Skeletal muscle cell (primary cell): Measurements from ENCODE around the gene ARL6IP5.

Experiments used
- DNase-seq: peaks from one replicate; pipeline ENCODE4 v3.0.0-alpha.2; 2010; ENCODE audit warnings: low read depth
- H3K4me3 ChIP-seq: 2 replicates; pipeline ENCODE4 v1.5.1; 2011; ENCODE audit warnings: low read depth, mild to moderate bottlenecking, control low read depth, low read length, moderate library complexity

ARL6IP5 gene, protein sequence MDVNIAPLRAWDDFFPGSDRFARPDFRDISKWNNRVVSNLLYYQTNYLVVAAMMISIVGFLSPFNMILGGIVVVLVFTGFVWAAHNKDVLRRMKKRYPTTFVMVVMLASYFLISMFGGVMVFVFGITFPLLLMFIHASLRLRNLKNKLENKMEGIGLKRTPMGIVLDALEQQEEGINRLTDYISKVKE

DNA sequence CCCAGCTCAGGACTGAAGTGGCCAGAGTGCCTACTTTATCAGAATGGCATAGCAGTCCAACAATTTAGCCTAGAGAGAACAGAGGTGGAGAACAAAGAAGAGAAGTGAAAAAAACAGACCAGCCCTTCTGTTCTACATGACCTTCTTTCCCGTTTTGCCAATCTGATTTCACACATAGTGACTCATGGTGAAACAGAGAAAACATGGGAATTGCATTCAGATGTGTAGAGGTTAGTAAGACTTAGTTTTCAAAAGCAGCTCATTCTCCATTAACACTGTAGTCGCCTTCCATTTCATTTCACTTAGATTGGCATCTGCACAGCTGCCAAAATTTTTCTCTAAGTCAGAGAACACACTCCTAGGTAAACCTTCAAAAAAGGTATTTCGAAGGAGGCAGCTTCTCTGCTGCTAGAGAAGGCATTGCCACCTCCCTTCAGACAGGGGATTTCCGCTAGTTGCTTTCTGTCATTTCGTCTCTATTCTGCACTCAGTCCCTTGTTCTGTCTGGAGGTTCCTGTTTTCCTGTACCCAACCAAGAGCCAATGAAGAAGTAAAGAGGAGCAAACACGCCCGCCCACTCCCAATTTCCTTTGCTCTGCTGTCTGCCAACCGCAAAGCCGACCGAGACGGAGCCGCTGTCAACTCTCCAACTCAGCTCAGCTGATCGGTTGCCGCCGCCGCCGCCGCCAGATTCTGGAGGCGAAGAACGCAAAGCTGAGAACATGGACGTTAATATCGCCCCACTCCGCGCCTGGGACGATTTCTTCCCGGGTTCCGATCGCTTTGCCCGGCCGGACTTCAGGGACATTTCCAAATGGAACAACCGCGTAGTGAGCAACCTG lies at the start of gene ARL6IP5:
TSS of gene ARL6IP5 (plus strand) at position 612 of the 842 bp plus-strand sequence. CDS start at position 723, 111 bp downstream.
- peak; percentile 82 for DNase-seq
- peak within 1 kb of the TSS; percentile 84 for H3K4me3 ChIP-seq

DNA sequence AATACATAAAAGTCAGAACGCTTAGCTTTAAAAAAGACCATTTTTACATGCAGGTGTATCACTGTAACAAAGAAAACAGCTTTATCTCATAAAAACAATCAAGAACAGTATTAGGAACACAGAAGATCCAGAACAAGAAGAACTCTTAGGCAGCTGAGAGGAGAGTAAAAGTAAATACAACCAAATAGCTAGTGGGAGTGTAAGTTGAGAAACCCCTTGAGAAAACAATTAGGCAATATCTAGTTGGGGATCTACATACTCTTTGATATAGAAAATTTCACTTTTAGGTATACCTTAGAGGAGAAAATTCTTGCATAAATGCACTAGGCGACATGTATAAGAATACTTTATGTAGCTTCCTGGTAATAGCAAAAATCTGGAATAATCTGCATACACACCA lies 40.1 kb upstream of the ARL6IP5 start:
- no peak overlapping the region for H3K4me3 ChIP-seq
- no peak for DNase-seq

DNA sequence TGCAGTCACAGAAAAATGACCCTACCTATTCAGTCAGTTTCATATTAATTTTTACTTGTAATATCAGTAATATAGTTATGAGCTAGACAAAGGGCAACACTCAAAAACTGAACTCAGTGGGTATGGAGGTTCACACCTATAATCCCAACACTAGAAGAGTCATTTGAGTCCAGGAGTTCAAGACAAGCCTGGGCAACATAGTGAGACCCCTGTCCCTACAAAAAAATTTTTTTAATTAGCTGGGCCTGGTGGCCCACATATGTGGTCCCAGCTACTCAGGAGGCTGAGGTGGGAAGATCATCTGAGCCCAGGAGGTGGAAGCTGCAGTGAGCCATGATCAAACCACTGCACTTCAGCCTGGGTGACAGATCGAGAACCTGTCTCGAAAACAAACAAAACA lies 35.7 kb upstream of the ARL6IP5 start:
- no peak for DNase-seq

DNA sequence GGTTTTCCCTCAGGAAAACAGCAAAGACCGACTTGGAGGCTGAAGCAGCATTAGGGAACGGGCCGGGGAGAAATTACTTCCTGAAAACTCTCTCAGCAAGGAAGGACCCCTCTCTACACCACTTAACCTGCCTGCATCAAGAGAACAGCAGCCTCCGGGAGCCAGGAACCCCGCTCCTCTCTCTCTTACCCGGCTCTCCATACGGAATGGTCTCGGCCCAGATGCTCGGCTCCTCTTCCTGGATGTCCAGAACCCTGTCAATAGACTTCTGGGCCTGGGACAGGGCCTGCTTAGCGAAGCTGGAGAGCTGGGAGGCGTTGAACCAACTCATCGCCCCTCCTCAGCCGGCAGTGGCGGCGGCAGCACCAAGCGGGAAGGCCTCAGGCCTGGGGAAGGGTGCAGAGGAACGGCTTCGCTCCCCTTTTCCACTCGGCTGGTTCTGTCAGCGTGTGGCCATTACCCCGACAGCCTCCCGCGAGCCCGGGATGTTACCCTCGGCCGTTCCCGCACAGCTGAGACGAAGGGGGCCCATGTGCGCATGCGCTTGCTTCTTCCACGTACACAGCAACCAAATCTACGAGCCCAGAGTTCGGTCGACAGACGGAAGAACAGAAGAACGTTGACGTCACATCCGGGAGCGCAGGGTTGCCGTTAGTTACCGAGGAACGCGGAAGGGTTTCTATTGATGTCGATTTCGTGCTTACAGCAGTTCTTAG lies 32.8 kb upstream of the ARL6IP5 start, which contains the start of gene TMF1:
TSS of gene TMF1 (minus strand) at position 578 of the 716 bp plus-strand sequence. CDS start at position 331, 247 bp downstream.
- H3K4me3 ChIP-seq: peak within 1 kb of the TSS; percentile 87
- DNase-seq: peak; percentile 97

More for the DNA sequence above, 35.7 kb upstream of the ARL6IP5 start:
- no peak overlapping the region for H3K4me3 ChIP-seq

DNA sequence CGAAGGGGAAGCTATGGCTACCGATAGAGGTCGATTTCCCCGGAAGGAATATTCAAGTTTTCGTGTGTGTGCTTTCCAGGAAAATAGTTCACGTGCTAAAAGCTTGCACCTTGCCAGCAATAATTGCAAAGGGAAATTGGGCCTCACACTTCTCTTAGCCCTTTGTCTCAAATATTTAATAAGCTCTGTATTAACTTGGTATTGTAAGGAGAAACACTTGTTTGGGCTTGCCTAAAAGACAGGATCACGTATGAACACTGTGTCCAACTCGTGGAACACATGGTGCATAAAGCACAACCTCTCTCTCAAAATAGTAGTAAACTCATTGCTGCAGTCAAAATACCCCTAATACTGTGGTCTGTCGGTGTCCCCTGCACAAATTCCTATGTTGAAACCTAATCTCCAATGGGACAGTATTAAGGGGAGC lies 32.3 kb upstream of the ARL6IP5 start:
- DNase-seq: no peak
- H3K4me3 ChIP-seq: peak overlapping the region; percentile 87

DNA sequence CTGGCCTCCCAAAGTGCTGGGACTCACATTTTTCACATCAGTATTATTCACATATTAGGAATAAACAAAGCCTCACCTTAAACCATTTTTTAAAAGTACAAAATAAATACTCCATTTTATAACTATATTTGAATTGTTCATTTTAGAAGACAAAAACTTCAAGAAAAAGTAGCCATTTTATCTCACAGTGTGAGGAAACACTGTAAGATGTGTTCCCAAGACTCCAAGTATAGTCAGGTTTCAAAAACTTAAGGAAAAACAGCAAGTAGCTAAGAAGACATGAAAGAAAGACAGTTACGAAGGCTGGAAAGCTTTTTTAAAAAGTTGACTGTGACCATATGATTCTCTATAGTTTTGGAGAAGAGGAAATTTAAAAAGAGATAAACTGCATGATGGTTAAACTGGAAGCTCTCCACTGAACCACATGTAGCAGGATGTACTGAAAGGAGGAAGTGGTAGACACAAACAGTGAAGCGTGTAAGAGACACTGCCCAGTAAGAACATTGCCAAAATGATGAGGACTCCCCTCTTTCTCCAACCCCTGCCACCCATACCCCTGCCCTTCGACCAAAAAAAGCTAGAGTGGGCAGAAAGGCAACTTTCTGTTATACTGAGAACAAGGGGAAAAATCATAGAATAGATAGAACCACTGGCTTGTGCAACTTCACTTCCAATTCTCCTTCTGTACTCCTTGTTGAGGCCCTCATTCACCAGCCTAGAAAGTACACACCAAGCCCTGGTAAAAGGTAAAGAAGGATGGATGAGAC lies 26.4 kb upstream of the ARL6IP5 start:
- DNase-seq: no peak
- no peak overlapping the region for H3K4me3 ChIP-seq

DNA sequence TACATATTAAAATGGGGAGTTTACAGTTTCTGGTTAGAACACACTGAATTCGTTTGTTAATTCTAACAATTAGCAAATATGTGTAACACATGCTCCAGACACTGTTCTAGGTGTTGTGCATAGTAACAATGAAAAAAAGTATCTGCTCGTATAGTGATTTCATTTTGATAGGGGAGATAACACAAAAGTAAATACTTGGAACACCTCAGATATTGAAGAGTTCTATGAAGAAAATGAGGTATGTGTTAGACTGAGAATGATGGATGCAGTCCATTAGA lies 25.9 kb upstream of the ARL6IP5 start:
- H3K4me3 ChIP-seq: no peak overlapping the region
- no peak for DNase-seq

DNA sequence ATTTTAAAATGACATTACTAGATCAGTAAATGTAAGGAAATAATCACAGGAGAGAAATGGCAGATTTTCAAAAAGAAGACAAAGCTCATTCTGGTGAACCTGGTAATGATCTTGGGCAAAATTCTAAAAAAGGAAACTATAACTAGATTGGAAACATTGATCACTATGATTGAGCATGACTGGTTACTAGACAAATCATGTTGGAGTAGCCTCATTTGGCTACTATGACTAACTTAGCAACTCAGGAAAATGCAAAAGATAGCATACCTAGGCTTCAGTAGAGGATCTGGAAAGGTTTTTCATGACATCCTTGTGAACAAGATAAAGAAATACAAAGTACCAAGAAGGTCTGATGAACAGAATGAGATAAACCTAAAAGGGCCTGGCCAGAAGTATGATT lies 25.0 kb upstream of the ARL6IP5 start:
- H3K4me3 ChIP-seq: no peak overlapping the region
- DNase-seq: no peak

DNA sequence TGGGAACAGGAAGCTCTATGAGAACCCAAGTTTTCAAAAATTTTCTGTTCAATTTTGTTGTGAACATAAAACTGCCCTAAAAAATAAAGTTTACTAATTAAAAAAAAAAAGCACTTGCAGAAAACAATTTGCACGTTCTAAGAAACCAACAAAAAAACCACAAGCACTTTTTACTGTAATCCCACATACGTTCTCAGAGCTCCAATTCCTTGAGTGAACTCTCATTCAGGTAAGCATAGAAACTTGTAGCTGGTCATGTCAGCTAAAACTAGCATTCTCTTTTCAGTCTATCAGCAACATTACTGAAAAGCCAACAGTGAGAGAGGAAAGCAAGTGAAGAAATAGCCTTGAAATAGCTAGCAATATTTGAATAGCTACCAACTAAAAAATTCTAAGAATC lies 21.1 kb upstream of the ARL6IP5 start:
- no peak for DNase-seq
- no peak overlapping the region for H3K4me3 ChIP-seq

DNA sequence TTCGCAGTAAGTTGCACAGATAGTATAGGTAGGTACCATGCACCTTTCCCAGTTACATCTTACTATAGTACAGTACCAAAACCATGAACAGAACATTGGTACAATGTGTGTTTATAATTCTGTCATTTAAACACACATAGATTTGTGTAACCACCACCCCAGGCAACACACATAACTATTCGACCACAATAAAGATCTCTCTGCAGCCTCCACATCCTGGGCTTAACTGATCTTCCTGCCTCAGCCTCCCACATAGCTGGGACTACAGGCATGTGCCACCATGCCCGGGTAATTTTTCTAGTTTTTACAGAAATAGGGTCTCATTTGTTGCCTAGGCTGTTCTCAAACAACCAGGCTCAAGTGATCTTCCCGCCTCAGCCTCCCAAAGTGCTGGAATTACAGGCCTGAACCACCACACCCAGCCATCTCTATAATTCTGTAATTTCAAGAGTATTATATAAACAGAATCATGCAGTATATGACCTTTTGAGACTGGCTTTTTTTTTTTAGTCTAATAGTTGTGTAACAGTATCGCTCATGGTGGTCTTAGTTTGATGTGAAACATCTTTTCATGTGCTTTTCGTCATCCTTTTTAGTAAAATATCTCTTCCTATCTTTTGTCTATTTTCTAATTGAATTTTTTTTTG lies 19.3 kb upstream of the ARL6IP5 start:
- no peak overlapping the region for H3K4me3 ChIP-seq
- no peak for DNase-seq

DNA sequence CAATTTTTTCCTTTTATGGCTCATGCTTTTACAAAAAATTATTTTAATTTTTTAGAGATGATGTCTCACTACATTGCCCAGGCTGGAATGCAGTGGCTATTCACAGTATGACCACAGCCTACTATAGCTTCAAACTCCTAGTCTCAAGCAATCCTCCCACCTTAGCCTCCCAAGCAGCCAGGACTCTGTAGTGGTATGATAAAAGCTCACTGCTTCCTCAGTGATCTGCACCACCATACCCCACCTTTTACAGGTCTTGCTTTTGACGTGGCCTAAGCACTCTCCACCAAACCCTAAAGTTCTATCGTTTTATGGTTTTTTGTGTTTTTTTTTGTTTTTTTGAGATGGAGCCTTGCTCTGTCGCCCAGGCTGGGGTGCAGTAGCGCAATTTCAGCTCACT lies 18.6 kb upstream of the ARL6IP5 start:
- no peak overlapping the region for H3K4me3 ChIP-seq
- DNase-seq: no peak

DNA sequence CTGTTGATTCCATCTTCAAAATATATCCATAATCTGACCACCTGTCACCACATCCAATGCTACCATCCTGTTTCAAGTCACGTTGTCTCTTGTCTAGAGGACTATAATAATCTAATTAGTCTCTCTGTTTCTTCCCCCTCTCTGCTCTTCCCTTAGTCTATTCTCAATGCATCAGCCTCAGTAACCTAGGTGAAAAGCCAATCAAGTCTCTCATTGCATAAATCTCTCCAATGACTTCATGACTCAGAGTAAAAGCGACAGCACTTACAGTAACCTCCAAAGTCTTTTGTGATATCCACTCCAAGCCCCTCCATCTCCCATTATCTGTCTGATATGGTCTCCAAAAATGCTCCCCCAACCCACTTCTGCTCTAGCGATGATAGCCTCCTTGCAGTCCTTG lies 11.8 kb upstream of the ARL6IP5 start:
- H3K4me3 ChIP-seq: no peak overlapping the region
- no peak for DNase-seq

DNA sequence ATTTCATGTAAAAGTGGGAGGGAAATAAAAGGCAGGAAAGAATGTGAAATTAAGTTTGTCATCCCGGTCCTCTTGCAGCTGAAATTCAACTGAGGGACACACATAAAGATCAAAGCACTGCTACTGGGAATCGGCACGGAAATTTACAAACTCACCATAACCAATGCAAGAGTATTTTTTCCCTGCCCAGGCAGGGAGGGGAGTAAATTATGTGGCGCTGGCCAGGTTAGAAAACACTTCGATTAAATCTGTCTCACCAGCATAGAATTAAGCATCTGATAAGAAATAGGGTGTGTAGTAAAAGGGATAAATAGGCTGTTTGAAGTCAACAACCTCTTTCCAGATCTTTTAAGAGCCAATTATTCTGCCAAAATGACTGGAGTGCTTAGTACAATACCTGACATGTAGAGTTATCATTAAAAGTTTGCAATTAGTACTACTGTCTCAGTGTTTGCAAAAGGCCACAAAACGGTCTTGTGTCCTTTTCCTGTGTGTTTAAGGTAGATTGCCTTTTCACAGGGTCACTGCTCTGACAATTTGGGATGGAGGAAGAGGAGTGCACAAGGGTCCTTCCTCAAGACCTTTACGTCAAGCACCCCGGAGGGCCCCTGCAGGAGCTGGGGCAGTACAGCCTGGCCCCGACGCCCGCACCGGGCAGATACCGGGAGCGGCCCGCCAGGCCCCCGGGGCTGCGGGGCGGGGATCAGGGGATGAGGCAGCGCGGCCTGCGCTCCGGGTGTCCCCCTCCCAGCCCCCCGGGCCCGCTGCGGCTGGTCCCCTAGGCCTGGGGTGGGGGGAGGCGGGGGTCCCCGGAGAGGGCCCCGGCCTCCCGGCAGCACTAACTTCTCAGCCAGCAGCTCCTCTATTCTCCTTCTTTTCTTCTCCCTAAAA lies 5.2 kb upstream of the ARL6IP5 start:
- peak overlapping the region; percentile 79 for H3K4me3 ChIP-seq
- DNase-seq: no peak

DNA sequence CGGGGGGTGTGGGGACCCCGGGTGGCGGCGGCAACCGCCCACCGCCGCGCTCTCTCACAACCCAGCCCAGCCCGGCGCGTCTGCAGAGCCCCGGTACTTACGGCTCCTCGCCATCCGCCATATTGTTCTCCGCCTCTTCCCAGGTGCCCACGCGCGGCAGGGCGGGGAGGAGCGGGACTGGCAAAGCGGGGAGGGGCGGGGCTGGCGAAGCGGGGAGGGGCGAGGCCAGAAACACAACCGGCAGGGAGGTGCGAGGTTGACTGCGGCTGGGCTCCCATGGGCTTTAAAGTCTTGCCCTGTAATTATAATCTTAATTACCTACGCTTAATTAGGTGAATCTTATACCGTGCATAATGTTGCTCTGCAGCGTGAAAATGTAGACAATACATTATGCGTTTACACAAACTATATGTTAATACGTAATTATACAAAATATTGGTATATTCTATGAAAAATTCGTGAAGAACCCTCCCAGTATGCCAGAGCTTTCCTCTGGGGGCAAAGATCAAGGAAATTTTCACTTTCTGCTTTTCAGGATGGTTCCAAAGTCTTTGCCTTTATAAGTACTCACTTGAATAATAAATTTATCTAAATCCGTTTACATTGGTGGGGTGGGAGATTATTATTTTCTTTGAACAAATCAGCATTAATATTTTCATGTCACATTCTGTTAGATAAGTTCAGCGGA lies 4.4 kb upstream of the ARL6IP5 start, which contains the start of gene UBA3:
TSS of gene UBA3 (minus strand) at position 133 of the 688 bp plus-strand sequence. CDS start at position 121, 12 bp downstream.
- peak within 1 kb of the TSS; percentile 79 for H3K4me3 ChIP-seq
- DNase-seq: peak; percentile 47

DNA sequence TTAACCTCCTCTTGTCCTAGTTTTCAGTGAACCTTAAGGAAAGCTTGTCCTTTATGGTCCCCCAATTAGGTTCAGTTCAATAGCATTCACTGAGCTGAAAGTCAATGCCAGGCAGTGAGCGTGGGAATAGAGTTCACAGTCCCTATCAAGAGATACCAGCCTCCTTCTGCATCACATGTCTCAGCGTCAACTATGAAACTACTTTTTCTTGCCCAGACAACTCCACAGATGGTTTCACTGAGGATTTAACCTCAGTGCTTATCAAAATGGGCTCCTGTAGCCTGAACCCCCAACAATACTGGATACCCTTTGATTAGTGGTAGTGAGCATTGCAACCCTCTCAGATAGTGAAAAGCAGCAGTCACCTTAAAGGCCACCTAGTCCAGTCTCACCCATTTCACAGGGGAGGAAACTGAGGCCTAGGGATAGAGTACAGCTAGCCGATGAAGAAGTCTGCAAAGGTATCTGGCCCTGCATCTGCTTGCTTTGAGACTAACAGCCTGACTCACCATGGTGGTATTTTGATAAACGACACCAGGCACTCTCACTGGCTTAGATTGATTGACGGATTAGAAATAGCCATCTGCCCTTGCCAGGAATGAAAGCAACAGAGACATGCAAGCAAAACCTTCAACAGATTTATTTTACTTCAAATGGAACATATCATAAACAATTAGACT lies 3.0 kb upstream of the ARL6IP5 start:
- no peak overlapping the region for H3K4me3 ChIP-seq
- no peak for DNase-seq

DNA sequence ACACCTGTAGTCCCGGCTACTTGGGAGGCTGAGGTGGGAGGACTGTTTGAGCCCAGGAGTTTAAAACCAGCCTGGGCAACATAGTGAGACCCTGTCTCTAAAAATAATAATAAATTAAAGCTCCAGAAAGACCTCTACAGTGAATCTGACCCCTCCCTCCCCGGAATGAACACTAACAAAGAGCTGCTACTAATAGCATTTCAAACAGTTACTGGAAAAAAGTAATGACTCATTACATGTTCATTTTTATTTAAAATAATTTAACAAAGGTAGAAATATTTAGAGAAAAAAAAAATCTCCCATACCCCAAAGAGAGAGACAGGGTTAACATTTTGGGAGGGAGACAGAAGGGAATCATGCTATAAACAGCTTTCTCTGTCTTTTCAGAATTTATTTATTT lies 2.4 kb upstream of the ARL6IP5 start:
- H3K4me3 ChIP-seq: no peak overlapping the region
- DNase-seq: no peak

DNA sequence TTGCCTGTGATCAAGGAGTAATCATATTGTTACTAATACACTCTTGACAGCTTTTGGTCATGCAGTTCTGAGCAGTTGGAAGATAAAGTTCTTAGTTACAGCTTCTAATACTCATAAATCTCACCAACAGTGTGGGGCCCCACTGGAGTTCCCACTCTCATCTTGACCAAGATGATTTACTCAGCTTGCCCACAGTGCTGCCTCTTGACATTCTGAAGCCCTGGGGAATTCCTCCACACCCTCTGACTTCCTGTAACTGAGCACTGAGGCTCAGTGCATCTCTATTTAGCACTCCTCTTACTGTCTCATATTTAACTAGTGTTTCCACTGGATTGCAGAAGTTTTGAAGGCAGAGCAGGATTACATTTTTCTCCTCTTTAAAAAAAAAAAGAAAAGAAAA lies 1.9 kb upstream of the ARL6IP5 start:
- H3K4me3 ChIP-seq: no peak overlapping the region
- peak; percentile 92 for DNase-seq
